Stimulated activated CD8-positive, alpha-beta memory T cell treated with anti-CD3 and anti-CD28 coated beads, Interleukin-4, amount 100 ng/mL, for 4 hours (primary cell): ENCODE data around the gene DSP.

ENCODE experiments used
- DNase-seq, 2 donors: peaks; one replicate each; pipeline ENCODE4 v3.0.0-alpha.2; 2020; ENCODE audit warnings: low read depth in 2 of 2, low spot score in 1 of 2

DSP gene

GRCh38 chr6:7537565-7538174, 3.8 kb upstream of the DSP start:
- no peak for DNase-seq

- no peak for DNase-seq
Observed at GRCh38 chr6:7538484-7538883, 3.0 kb upstream of the DSP start.

DNA sequence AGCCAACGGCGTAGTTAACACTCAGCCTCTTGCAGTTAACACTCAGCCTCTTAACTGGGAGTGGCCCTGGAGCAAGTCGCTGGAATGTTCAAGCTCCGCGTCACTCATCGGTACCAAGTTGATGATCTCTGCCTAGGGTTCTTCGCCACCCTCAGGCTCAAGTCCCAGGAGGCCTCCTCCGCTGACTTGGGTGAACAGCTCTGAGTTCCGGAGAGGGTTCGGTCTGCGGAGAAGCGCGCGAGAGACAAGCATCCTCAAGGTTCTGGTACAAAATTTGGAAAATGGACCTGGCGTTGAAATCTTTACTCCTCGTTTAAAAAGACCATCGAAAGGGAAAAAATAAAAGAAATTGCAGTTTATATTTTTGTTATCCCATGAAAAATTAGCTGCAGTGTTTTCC, 876 bp upstream of the DSP start:
- no peak for DNase-seq

DNA sequence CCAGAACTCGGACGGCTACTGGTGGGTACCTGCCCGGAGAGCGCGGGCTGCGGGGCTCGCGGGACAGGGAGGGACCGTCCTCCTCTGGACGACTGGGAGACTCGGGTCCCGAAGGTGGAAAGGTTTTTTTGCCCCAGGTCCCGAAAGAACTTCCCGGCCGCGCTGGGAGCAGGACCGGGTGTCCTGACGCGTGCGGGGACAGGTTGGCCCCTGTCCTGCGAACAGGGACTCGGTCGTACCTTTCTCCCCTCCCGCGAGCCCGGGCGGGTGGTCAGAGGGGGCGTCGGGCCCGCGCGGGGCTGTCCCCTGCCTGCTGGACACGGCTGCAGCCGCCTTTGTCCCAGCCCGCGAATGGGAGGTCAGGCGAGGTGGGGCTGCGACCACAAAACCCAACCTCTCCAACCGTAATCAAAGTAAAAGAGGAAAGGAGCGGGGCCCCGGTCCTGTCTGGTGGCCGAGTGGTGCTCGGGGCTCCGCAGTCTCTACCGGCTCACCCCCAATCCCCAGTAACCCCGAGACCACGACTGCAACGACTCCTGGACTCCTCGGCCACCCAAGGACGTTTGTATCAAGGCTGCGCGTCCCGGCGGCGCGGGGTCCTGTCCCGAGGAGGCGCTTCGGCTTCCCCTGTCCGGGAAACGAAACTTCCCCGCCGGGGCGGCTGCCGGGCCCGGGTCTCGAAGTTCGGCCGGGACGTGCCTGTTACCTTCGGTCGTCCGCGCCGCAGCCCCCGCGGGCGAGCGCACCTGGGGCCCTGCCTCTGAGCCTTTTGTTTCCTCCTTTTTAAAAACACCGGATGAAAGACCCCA, 798 bp downstream of the DSP start:
- no peak for DNase-seq

DNA sequence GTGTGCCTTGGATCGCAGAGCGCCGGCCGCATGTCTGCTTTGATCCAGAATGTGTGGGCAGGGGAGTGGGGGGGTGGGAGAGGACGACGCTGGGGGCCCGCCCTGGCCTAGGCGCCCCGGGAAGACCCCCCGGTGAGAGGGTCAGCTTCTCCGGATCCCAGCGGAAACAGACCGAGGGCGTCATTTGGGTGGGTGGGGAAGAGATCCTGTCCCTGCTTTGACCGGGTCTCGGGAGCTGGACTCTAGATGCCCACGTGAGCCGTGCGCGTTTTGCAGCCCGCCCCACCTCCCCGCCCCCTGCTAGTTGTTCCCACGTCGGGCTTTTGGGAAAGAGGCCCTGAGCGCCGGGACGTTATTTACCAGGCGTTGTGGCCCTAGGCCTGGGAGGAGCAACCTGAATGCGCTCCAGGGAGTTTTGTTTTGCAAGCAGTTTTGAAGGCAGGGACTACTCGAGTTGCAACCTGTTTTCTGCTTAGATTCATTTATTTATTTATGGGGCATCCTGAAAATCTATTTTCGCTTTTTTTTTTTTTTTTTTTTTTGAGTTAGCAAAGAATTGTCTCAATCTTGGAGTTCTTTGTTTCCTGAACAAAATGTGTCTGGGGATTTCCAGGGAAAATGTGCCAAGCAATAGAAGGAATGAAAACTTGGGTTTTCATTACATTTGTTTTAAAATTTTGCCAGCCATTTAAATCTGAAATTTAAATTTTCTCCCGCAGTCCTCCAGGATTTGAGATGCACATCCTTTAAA, 1.6 kb downstream of the DSP start:
- no peak for DNase-seq

- no peak for DNase-seq
Observed at GRCh38 chr6:7543789-7544424, 2.4 kb downstream of the DSP start.

DNA sequence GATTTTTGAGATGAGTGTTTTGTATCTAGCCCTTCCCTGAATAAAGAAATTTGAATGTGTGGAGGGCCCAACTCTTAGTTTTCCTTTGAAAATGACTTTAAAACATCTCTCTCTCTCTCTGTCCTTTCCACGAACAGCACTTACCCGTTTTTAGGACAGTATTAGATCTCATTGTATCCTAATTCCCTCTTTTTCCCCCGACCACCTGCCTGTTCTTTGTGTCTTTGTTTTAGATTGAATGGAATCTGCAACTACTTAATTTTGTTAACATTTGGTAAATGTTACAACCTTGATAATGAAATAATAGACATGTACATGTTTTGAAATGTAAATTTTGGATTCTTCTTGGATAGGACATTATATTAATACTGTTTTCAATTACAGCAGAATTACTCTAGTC, 3.1 kb downstream of the DSP start:
- DNase-seq = no peak

- no peak for DNase-seq
Observed at GRCh38 chr6:7545316-7546019, 4.0 kb downstream of the DSP start.

- DNase-seq = no peak
Observed at GRCh38 chr6:7546020-7546369, 4.5 kb downstream of the DSP start.

DNA sequence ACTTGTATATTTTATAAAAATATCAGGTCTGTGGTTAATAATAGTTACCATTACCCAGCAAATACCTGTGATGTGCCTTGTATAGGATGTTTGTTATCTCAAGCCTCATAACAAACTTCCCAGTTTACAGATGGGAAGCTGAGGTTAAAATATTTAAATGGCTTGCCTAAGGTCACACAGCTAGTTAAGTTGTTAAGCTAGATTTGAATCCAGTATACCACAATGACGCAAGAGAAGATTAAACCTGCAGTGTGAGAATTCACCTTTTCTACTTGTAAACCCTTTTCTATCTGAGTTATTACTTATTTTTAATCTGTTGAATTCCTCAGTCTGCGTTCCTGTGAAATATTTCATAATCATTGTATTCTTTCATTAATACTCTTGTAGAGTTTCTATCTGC, 4.9 kb downstream of the DSP start:
- DNase-seq = no peak

GRCh38 chr6:7546896-7547295, 5.4 kb downstream of the DSP start:
- no peak for DNase-seq

- DNase-seq = no peak
Observed at GRCh38 chr6:7547315-7547714, 5.8 kb downstream of the DSP start.

- DNase-seq = no peak
Observed at GRCh38 chr6:7550433-7550801, 8.9 kb downstream of the DSP start.

- no peak for DNase-seq
Observed at GRCh38 chr6:7554533-7555275, 13.2 kb downstream of the DSP start.

DNA sequence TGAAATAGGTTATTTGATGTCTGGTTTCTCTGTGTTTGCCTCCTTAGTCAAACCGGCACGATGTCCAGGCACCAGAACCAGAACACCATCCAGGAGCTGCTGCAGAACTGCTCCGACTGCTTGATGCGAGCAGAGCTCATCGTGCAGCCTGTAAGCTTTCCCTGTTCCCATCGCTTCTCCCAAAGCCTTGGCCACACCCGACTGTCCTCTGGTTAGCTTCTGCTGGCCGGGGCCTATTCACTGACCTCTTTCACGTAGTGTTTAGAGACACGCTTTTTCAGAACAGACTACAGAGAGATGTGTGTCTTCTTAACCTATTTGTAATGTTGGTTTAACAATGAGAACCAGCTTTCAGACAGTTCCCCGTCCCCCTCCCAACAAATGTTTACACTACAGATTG, 14.2 kb downstream of the DSP start:
- no peak for DNase-seq

- DNase-seq = no peak
Observed at GRCh38 chr6:7556394-7557106, 15.1 kb downstream of the DSP start.

- DNase-seq = no peak
Observed at GRCh38 chr6:7557652-7558051, 16.2 kb downstream of the DSP start.

- DNase-seq = no peak
Observed at GRCh38 chr6:7558781-7559180, 17.3 kb downstream of the DSP start.

DNA sequence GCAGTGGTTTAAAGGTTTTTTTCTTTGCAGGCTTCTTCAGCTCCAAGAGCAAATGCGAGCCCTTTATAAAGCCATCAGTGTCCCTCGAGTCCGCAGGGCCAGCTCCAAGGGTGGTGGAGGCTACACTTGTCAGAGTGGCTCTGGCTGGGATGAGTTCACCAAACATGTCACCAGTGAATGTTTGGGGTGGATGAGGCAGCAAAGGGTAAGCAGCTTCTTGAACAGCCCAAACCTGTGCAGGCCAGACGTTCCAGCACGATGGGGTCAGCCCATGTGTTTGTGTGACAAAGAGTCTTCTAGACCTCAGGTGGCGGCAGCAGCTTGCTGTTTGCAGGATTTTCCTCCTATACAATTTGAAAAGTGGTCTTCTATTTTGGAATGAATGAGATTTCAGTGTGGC, 17.7 kb downstream of the DSP start:
- DNase-seq = no peak
